Stimulated activated CD4-positive, alpha-beta T cell treated with anti-CD3 and anti-CD28 coated beads, Interleukin-2, amount 100 ng/mL, for 48 hours (primary cell): Measurements from ENCODE around the gene INF2.

Experiments used
- DNase-seq, 2 donors: peaks; one replicate each; pipeline ENCODE4 v3.0.0-alpha.2; 2020

The INF2 gene

DNA sequence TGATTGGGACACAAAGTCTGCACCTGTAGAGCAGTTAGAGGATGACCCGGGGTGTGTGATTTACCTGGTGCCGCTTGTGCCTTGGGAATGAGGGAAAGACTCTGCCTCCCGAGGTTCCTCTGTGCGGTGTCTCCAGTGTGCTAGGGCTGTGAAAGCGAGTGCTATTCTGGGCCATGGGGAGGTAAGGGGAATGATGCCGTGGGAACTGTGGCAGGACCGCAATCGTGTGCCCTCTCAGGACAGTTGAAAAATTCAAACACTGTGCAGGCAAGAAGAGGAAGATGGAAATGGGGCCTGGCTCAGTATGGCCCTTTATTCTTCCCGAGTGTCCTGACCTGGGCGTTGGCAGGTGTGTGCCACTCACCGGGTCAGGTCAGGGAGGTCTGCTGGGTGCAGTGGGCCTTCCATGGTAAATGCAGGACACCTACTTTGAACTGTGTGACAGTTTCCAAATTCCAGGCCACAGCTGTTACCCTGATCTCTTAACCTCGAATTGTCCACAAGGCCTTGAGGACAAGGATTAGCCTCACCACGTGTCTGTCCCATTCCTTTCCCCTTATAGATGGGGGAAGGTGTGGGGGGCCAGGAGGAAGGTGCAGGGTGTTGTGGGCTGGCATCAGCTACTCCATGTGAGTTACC lies 64.9 kb downstream of the INF2 start:
- DNase-seq: no peak

DNA sequence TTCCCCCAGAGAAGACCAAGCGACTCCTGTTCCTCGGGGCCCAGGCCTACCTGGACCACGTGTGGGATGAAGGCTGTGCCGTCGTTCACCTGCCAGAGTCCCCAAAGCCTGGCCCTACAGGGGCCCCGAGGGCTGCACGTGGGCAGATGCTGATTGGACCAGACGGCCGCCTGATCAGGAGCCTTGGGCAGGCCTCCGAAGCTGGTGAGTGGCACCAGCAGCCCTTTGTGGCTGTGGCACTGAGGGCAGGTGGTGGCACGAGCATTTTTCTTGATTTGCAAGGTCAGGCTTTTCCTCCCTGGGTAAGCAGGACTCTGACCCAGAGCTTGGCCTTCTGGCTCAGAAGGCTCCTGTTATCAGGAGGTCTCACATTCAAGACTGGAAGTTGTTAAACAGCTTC lies 66.2 kb downstream of the INF2 start:
- DNase-seq: no peak

DNA sequence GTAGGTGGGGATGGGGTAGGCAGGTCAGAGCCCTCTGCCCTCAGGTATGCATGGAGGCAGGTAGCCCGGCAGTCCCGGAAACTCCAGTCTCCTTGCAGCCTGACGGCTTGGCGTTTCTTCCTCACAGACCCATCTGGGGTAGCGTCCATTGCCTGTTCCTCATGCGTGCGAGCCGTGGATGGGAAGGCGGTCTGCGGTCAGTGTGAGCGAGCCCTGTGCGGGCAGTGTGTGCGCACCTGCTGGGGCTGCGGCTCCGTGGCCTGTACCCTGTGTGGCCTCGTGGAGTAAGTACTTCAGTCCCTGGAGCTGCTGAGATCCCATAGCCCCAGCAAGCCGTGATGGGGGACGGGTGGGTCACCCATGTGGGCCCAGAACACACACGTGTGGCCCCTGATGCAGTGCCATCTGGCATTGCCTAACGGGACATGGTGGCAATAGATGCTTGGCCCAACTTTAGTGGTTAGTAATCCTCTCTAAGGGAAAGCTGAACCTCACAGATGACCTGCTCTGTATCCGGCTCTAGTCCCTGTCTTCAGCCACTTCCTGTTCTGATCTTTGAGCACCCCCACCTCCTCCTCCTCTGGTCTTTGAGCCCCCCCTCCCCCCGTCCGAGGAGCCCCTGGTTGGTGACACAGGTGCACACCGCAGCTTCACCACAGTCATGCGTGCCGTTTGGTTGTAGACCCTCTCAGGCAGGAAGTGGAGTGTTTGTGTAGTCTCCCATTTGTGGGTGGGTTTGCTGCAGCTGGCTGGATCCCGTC lies 67.2 kb downstream of the INF2 start:
- no peak for DNase-seq

DNA sequence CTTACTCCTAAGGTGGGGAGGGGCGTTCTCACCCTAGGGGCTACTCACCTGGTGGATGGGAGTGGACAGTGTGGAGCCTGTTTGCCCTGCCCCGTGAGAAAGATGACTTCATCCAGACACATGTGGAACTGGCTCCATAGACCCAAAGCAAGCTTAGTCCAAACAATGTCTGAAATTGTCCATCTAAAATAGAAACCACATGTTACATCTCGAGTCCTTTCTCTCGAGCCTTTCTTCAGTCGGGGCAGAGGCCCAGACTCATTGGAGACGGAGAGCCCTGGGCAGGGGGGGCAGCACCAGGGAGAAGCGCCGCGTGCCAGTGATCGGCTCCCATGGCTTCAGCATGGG lies 67.8 kb downstream of the INF2 start:
- no peak for DNase-seq

DNA sequence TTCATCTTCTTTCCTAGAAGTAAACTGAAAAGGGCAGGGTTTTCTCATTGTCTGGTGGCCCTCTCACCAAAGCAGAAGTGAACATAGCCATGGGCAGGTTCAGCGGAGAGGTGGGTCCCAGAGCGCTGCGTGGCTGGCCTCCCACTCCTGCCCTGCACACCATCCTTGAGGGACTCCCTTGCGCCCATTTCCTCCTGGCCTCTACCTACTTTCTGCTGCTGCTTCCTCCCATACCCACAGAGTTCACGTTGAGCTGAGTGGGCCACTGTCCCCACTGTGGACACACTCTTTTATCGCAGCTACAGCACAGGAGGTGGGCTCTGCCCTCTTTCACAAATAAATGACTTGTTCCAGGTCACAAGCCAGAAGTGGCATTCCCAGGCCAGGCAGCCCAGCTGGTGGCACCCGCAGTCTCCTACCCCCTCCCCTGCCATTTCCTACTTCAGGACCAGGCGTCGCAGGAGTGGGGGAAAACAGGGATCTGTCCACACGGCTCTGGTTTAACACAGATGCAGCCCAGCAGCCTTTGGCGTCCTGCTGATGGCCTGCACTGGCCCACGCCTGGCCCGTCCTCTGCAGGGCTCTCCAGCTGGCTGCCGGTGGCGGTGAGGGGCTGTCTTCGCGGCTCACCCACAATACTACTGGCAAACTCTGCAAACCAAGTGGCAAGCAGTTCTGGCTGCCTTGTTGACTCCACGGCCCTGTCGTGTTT lies 68.4 kb downstream of the INF2 start:
- DNase-seq: no peak

DNA sequence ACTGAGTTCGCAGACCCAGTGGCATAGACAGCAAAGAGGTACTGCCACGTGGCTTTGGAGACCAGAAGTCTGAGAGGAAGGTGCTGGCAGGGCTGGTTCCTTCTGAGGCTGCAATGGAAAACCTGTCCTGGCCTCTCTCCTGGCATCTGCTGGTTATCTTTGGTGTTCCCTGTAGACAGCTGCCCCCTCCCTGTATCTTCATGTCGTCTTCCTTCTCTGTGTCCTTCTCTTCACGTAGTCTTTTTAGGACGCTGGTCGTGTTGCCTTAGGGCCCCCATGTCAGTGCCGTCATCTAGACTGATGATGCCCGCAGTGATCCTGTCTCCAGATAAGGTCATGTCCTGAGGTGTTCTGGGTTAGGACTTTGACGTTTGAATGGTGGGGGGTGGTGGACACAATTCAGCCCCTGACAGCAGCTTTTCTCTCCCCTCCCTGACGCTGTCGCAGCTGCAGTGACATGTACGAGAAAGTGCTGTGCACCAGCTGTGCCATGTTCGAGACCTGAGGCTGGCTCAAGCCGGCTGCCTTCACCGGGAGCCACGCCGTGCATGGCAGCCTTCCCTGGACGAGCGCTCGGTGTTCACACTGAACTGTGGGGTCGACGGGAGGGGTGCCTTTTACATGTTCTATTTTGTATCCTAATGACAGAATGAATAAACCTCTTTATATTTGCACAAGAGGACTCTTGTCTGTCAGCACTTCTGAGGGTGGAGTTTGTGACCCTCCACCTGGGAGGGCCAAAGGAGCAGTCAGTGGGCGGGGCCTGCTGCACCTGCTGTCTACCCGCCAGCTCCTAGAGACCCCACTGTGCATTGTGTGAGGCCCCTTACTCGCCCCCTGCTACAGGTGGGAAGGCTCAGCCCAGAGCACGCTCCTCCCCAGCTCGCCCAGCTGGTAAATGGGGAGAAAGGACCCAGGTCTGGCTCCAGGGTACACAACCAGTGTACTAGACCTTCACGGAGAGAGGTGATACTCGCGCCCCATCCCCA lies 69.9 kb downstream of the INF2 start:
- no peak for DNase-seq

DNA sequence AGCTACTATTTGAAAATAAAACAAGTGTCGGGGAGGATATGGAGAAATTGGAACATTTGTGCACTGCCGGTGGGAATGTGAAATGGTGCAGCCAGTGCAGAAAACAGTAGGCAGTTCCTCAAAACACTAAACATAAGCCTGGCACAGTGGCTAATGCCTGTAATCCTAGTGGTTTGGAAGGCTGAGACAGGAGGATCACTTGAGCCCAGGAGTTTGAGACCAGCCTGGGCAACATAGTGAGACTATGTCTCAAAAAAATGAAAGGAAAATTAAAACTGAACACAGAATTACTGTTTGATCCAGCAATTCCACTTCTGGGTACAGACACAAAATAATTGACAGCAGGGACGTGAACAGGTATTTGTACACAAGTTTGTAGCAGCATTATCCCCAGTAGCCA lies 76.1 kb downstream of the INF2 start:
- DNase-seq: no peak

DNA sequence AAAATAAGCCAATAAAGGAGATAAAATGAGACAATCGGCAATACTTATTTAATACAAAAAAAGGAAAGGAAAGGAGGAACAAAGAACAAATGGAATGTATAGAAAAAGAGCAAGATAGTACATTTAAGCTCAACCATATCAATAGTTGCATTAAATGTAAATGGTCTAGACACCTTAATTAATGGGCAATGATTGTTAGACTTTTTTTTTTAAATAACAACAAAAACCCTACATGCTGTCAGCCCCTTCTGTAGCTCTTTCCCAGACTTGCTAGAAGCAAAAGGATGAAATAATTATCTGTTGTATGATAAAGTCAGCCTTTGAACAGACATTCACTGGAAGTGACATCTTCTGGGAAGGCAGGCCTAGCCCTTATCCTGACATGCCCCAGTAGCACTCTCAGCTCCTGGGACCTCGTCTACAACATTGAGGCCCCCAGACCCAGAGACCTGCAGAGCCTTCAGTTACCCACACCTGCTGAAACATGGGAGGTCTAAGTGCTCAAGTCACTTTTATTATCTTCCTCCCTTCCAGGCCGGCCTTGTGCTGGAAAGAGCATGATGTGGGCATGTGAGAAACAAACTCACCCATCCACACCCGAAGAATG lies 76.9 kb downstream of the INF2 start:
- DNase-seq: no peak

DNA sequence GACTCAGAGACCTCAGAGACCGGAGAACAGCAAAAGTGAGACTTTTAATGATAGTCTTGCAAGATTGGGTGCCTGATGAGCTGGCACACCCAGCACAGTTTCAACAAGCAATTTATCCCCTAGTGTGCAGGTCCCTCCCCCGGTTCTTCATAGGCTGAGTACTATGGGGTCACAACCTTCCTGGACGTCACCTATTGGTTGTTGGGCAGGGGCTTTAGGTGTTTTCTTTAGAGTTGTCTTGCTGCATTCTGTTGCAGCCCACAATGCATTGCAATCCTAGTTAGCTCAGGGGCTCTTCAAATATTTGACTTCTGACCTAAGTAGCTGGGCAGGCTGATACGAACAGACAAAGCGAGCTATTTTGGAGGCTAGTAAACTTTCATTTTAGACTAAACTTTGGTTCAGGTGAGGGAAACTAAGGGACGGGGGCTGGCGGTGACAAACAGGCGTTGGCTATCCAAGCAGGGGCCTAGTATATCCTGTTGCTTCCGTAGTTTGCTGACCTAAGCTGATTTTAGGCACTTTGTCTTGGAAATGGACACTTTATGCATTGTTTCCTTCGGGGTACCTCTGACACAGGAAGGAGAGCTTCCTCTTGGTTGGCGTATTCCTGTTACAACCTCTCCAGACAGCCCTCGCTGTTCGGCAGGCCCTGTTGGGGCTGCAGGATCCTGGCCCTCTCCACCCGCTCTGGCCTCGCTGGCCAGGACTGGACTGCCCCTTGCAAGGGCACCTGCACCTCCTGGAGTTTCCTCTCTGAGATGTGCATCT lies 77.6 kb downstream of the INF2 start:
- no peak for DNase-seq

DNA sequence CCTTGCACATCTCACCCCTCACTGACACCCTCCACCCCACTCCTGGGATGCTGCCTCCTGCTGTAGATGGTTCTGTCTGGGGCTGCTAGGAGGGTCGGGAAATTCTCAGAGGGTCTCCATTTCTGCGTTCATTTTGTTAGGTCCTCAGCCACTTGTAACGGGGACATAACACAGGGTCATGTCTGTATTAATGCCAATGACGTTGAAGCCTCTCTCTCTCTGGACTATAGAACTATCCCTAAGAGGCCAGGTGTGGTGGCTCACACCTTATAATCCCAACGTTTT lies 78.2 kb downstream of the INF2 start:
- no peak for DNase-seq

DNA sequence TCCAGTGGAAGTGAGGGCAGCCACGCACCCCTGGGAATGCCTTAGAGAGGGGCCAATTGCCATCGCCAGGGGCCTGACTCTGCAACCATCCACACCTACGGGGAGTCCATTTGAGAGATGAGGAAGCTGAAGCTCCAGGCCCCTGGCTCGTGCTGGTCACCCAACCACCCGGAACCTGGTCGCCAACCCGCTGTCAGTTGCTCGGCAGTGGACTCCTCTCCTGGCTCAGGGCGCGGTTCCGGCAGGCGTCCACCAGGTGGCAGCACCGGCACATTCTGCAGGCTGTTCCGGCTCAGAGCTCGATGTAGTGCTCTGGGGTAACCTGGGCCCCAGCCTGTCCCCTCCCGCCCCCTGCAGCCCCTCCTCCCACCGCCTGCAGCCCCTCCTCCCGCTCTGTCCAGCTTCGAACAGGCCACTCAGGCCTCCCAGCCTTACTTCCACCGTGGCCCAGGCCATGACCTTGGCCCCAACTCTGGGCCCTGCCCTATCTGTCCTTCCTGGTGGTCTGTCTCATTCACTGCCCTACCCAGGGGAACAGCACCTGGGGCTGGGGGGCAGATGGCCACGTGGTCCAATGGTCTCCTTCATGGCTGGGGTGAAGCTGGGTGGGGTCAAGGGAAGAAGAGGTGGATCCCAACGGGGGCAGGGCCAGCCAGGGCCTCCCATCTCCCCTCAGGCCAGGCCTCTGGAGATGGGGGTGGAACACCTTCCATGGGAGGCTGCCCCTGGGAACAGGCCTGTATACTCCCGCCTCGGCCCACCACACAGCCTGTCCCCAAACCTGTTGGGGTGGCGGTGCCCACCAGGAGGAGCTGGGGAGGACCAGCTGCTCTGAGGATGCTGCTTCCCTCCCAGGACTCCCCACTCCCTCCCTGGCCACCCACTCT lies 79.3 kb downstream of the INF2 start:
- DNase-seq: peak; percentile 96 to 97

DNA sequence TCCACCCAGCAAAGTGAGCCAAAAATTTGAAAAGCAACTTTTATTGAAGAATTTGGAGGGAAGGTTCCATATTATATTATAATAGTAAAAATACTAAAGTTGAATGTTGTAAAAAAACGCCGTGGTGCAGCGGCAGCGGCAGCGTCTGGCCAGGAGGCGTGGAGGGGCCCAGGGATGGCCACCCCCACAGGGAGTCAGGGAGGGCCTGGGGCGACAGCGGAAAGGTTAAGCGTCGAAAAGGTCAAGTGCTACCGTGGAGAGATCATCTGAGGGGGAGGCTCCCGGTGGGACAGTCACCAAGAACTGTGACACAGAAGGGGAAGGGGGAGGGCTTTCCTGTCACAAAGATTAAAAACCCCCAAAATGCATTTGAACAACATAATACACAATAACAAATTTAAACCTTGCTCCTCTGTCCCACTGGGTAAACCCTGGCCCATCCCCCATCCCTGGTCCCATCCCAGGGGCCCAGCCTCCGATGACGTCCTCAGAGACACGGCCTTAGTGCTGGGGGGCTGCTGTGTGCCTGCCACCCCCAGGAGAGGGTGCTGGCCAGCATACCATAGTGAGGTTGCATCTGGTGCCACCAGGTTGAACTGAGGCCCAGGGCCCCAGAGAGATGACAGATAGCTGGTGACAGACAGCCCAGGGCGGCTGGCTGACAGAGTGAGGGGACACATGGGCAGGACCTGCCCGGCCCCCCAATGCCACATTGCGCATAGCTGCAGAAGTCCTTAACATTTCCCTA lies 80.1 kb downstream of the INF2 start:
- no peak for DNase-seq

DNA sequence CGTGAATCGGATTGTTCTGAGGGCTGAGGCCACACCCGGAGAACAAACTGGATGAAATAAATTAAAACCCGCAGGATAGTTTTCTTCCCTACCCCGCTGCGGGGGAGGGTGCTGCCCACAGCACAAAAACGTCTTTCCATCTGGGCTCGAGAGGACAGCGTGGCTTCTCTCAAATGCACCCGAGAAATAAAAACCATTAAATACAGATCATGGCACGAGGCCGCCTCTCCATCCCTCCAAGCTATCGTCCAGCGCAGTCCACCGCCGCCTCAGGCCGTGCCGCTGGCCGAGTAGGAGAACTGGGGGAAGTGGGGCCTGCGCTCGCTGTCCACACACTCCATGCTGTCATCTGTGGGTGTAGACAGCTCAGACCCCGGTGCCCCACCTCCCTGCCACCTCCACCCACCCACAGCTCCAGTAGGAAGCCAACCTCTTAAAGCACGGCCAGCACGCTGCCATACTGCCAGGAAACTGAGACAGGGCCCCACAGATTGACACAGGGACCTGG lies 80.7 kb downstream of the INF2 start:
- no peak for DNase-seq

DNA sequence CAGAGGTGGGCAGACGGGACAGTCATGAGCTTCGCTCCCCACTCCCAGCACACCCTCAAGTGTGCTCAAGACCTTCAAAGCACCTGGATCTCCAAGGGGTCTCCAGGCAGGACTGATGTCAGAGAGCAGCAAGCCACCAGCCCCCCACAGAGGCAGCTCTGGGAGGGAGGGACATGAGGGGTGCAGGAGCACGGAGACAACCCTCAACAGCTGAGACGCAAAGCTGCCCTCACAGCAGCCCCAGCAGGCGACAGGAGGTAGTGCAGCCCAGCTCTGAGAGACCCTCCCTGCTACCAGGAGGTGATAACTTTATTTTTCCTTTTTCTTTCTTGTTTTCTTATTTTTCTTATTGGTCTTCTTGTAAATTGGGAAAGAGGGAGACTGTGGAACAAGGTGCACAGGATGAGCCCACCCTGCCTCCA lies 81.4 kb downstream of the INF2 start:
- peak in 1 of 2 donors; percentile 19 for DNase-seq

DNA sequence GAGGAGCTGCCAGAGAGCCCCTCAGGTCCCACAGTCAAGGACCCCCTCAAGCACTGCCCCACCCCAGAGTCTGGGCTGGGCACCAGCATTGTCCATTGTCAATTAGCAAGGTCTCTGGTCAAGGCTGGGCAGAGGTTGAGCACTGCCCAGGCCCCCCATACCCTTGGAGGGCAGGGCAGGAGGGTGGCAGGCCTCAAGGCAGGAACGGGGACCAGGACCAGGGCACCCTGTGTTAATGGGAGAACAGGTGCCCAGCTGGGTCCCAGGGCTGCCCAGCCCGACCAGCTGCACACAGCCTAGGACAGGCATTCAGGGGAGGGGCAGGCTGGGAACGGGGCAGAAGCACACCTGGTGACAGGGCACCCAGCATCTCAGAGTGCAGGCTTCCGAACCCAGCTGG lies 82.0 kb downstream of the INF2 start:
- no peak for DNase-seq
